Hepatocyte (in vitro differentiated cells): ENCODE results near the gene EEF2K.

ENCODE experiments used
- CTCF ChIP-seq: fragments of 200-600 bp; sonication (generic); IDR thresholded peaks from 2 replicates; pipeline ENCODE4 v1.5.1; 2016; ENCODE audit warnings: antibody characterized with exemption, mild to moderate bottlenecking; ENCODE audit not compliant: poor library complexity
- EZH2phosphoT487 ChIP-seq: fragments of 200-600 bp; sonication (generic); IDR thresholded peaks from one replicate; pipeline ENCODE4 v1.6.1; 2018; ENCODE audit warnings: antibody characterized with exemption, mild to moderate bottlenecking, low read depth, moderate library complexity; ENCODE audit not compliant: unreplicated experiment, severe bottlenecking

GRCh38 chr16:22162656-22163009 is 43.4 kb upstream of the EEF2K start:
- no peak for TF ChIP-seq CTCF
- no peak for TF ChIP-seq EZH2phosphoT487
